ENCODE measurements around the gene ACSM6. TPM values are rescaled to one million over a fixed set of nuclear protein-coding genes. Genes with fewer than 3 reads are reported as not detected.
A peak's percentile ranks its signal among the peaks of the same experiment; 100 is the strongest.

Gene ACSM6
- total and polyA plus RNA-seq, 11 donors: 0.20 to 0.25 TPM; not detected in 9

DNA sequence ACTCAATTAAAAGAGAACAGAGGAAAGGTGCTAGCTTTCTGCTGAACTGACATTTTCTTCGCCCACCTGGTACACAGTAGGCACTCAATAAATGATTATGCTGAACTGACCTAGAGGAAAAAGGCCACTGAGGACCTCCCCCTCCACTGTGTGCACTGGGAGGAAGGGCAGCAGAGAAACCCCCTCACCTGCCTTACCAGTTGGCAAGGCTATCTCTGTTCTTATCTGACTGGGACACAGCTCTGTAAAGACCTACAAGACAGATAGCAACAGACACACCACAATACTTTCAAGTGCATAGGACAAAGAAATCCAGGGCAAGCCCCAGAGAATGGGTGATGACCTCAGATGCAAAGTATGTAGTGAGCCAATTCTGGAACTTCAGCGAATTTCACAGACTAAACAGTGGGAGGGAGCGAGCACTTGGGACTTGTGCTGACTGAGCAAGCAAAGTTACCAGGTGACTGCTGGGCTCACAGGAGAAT lies 66.4 kb downstream of the ACSM6 start:
- Histone ChIP-seq H3K27ac (peak overlapping the region in 11 of 12 donors; percentile 53 to 79 (median 72)), H3K4me3 (no peak overlapping the region), H3K27me3 (no peaks in the 10 kb centered on the region), H3K9me3 (peaks cover 0 to 8% (median 0%) of the 10 kb centered on the region in 12 donors), H3K36me3 (peaks cover 2 to 88% (median 43%) of the 10 kb centered on the region in 9 donors), H3K4me1 (peaks cover 8 to 51% (median 24%) of the 10 kb centered on the region in 12 donors)
- ATAC-seq: peak; percentile 69 to 78 (median 72)
- DNase-seq: no peak
- TF ChIP-seq POLR2A (IDR thresholded peaks at IDR 0.05) (no peak), CTCF (IDR thresholded peaks at IDR 0.05) (no peak)
- intact Hi-C loops (cut with DNase I): loop anchor here in 1 of 10 donors (10.0 kb wide), 1 partner anchor 74 kb away; no protein-coding TSS in a partner anchor
- WGBS, 4 donors: 31 to 45% (median 39%) methylated on average over 3 of the region's 3 CpGs

DNA sequence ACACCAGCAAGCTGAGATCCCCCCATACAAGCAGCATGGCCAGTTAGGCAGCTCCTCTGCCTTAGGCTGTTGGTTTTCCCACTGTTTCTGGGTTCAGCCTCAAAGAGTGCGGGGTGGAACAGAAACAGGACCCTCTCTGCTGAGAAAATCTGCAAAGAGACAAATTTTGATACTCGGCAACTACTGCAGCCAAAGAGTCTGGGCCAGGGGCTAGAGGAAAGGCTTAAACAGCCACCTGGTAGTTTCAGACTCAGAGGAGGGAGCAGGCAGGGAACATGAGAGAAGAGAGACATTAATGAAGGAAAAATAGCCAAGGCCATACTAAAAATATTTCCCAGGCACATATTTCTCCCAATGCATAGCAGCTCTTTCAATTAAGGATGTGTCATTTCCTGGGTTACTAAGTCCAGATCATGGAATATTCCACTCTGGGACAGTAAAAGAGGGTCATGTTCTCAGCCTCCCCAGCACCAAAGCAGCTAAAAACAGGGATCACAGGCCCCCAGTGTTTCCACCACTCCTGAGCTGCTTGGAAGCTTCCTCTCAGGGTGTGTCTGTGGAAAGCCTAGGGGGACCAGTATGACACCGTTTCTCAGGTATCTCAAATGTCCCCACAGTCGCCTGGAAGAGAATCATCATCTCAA lies 67.0 kb downstream of the ACSM6 start:
- intact Hi-C loops (cut with DNase I): loop anchor here in 1 of 10 donors (10.0 kb wide), 1 partner anchor 74 kb away; no protein-coding TSS in a partner anchor
- Histone ChIP-seq H3K9me3 (peaks cover 0 to 6% (median 0%) of the 10 kb centered on the region in 12 donors), H3K4me1 (peaks cover 10 to 54% (median 30%) of the 10 kb centered on the region in 12 donors), H3K36me3 (peaks cover 2 to 87% (median 43%) of the 10 kb centered on the region in 9 donors), H3K27ac (peak overlapping the region; percentile 11 to 79 (median 70)), H3K4me3 (no peak overlapping the region), H3K27me3 (no peaks in the 10 kb centered on the region)
- no peak for TF ChIP-seq CTCF (IDR thresholded peaks at IDR 0.05)
- TF ChIP-seq POLR2A (IDR thresholded peaks at IDR 0.05): no peak
- DNase-seq (no peak), ATAC-seq (peak in 3 of 4 donors; percentile 4 to 15 (median 13))
- whole genome bisulfite sequencing, 4 donors: 54 to 74% (median 69%) methylated on average over 4 of the region's 4 CpGs

DNA sequence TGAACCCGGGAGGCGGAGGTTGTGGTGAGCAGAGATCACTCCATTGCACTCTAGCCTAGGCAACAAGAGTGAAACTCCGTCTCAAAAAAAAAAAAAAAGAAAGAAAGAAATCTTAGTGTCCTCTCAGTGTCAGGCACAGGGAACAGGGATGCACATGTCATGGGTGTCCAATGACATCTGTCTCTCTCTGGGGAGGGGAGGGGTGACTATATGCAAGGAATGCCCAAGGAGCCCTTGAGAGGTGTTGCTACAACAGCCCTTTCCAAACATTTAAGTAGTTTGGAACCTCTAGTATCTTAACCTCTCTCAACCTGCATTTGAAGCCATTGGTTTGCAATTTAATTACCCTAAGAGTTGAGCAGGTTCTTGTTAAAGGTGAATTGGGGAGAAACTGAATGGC lies 67.9 kb downstream of the ACSM6 start:
- H3K27ac ChIP-seq: peak overlapping the region in 3 of 12 donors; percentile 1 to 75 (median 64)
- H3K27me3 ChIP-seq: no peaks in the 10 kb centered on the region
- intact Hi-C loops (cut with DNase I): loop anchor here in 1 of 10 donors (10.0 kb wide), 1 partner anchor 73 kb away; no protein-coding TSS in a partner anchor
- H3K9me3 ChIP-seq: no peaks in the 10 kb centered on the region
- 80 to 92% (median 89%) methylated on average over 3 of the region's 3 CpGs for WGBS, 4 donors
- peaks cover 14 to 63% (median 39%) of the 10 kb centered on the region in 12 donors for H3K4me1 ChIP-seq
- peak in 1 of 4 donors; percentile 19 for ATAC-seq
- H3K4me3 ChIP-seq: no peak overlapping the region
- DNase-seq: no peak
- peaks cover 0 to 89% (median 43%) of the 10 kb centered on the region in 9 donors for H3K36me3 ChIP-seq
- TF ChIP-seq POLR2A (IDR thresholded peaks at IDR 0.05): no peak
- no peak for TF ChIP-seq CTCF (IDR thresholded peaks at IDR 0.05)

Data from heart left ventricle (tissue), 16 donors.